Vagina (tissue), 2 donors: ENCODE results near the gene ZNF76. TPM values are rescaled to one million over a fixed set of nuclear protein-coding genes. Genes with fewer than 3 reads are reported as not detected.

Experiments used
- DNase-seq, 2 donors: peaks; one replicate each; pipeline ENCODE4 v3.0.0-alpha.2; 2017; ENCODE audit errors: extremely low spot score in 2 of 2
- H3K27ac ChIP-seq: fragments of 200-600 bp; sonication (generic); one replicate; pipeline ENCODE4 v1.5.1; 2019
- H3K27me3 ChIP-seq: fragments of 200-600 bp; sonication (generic); one replicate; pipeline ENCODE4 v1.5.1; 2019
- H3K36me3 ChIP-seq, 2 donors: fragments of 200-600 bp; sonication (generic); one replicate each; pipeline ENCODE4 v1.5.1; 2017 to 2019
- H3K4me1 ChIP-seq: fragments of 200-600 bp; sonication (generic); one replicate; pipeline ENCODE4 v1.5.1; 2019
- H3K4me3 ChIP-seq, 2 donors: fragments of 200-600 bp; sonication (generic); 1 replicate in 1 of 2; 2 replicates in 1 of 2; pipeline ENCODE4 v1.5.1; 2016 to 2019
- H3K9me3 ChIP-seq: fragments of 200-600 bp; sonication (generic); one replicate; pipeline ENCODE4 v1.5.1; 2019
- CTCF ChIP-seq, 3 experiments: fragments of 450-650 bp in 2 of 3; fragments of 200-600 bp in 1 of 3; sonication (generic) in 1 of 3; IDR thresholded peaks; one replicate each; pipeline ENCODE4 v1.5.1; 2017 to 2019; ENCODE audit warnings: antibody characterized with exemption in 3 of 3, mild to moderate bottlenecking in 2 of 3, moderate library complexity in 2 of 3
- POLR2A ChIP-seq, 2 donors: fragments of 450-650 bp; IDR thresholded peaks; one replicate each; pipeline ENCODE4 v1.6.1; 2017; ENCODE audit warnings: antibody characterized with exemption in 2 of 2, mild to moderate bottlenecking in 2 of 2, moderate library complexity in 2 of 2
- POLR2AphosphoS5 ChIP-seq, 2 donors: sonication (generic); formaldehyde crosslinking; IDR thresholded peaks; one replicate each; pipeline ENCODE4 v1.9.0; 2017; ENCODE audit warnings: antibody characterized with exemption in 2 of 2, mild to moderate bottlenecking in 2 of 2, low read depth in 1 of 2; ENCODE audit not compliant: insufficient read depth in 1 of 2
- intact Hi-C: fragments of 100-400 bp; cut with DNase I; formaldehyde crosslinking; loops from one replicate; pipeline ENCODE4 v1.15.1; 2023
- total RNA-seq: library from RNA; depleted of rRNA; stranded (reverse); fragments of >200 nt; gene quantifications from one replicate; pipeline ENCODE4 v1.2.3, GENCODE V29; 2016

Gene ZNF76
- total RNA-seq, 1 donor from 2014 or later = 39.0 TPM

GRCh38 chr6:35341557-35341956, 82.0 kb downstream of the ZNF76 start:
- Histone ChIP-seq H3K36me3 (peaks cover 0 to 7% of the 10 kb centered on the region in 2 donors), H3K27me3 (no peaks in the 10 kb centered on the region), H3K27ac (peak overlapping the region; percentile 29), H3K9me3 (no peaks in the 10 kb centered on the region), H3K4me3 (no peak overlapping the region), H3K4me1 (peaks cover 27% of the 10 kb centered on the region)
- intact Hi-C loops = loop anchor here (5.0 kb wide), 2 partner anchors 76 to 111 kb away; partner anchors contain the start of gene FANCE
- no peak for TF ChIP-seq POLR2AphosphoS5 (IDR thresholded peaks at IDR 0.05; ENCODE audit: insufficient read depth in 1 of 2, low read depth in 1 of 2)
- no peak for TF ChIP-seq POLR2A (IDR thresholded peaks at IDR 0.05)
- TF ChIP-seq CTCF (IDR thresholded peaks at IDR 0.05) = no peak
- peak in 1 of 2 donors; percentile 81 for DNase-seq

GRCh38 chr6:35342258-35343091, 82.9 kb downstream of the ZNF76 start, which contains the start of gene PPARD:
Gene PPARD, plus strand, starts transcription at chr6:35342558. Its CDS starts 68,530 bp downstream, at chr6:35411088.
- TF ChIP-seq POLR2AphosphoS5 (IDR thresholded peaks at IDR 0.05; ENCODE audit: insufficient read depth in 1 of 2, low read depth in 1 of 2) = peak; percentile 83
- peak; percentile 46 to 74 for TF ChIP-seq POLR2A (IDR thresholded peaks at IDR 0.05)
- peak; percentile 97 to 99 (median 99) for TF ChIP-seq CTCF (IDR thresholded peaks at IDR 0.05)
- Histone ChIP-seq H3K36me3 (peaks cover 0 to 9% of the 10 kb centered on the region in 2 donors), H3K4me3 (peak within 1 kb of the TSS; percentile 62 to 86), H3K27me3 (no peaks in the 10 kb centered on the region), H3K9me3 (no peaks in the 10 kb centered on the region), H3K4me1 (peaks cover 27% of the 10 kb centered on the region), H3K27ac (peak within 1 kb of the TSS; percentile 88)
- intact Hi-C loops = loop anchor here (5.0 kb wide), 2 partner anchors 75 to 110 kb away; partner anchors contain the start of gene FANCE
- peak; percentile 98 for DNase-seq

GRCh38 chr6:35343092-35343834, 83.7 kb downstream of the ZNF76 start:
- intact Hi-C loops = loop anchor here (5.0 kb wide), 2 partner anchors 74 to 109 kb away; partner anchors contain the start of gene FANCE
- Histone ChIP-seq H3K4me1 (peaks cover 27% of the 10 kb centered on the region), H3K36me3 (peaks cover 0 to 9% of the 10 kb centered on the region in 2 donors), H3K27me3 (no peaks in the 10 kb centered on the region), H3K27ac (peak overlapping the region; percentile 88), H3K9me3 (no peaks in the 10 kb centered on the region), H3K4me3 (peak overlapping the region; percentile 62 to 86)
- TF ChIP-seq CTCF (IDR thresholded peaks at IDR 0.05) = no peak
- TF ChIP-seq POLR2AphosphoS5 (IDR thresholded peaks at IDR 0.05; ENCODE audit: insufficient read depth in 1 of 2, low read depth in 1 of 2) = no peak
- no peak for TF ChIP-seq POLR2A (IDR thresholded peaks at IDR 0.05)
- DNase-seq = peak in 1 of 2 donors; percentile 88

GRCh38 chr6:35343835-35344550, 84.5 kb downstream of the ZNF76 start:
- intact Hi-C loops = loop anchor here (5.0 kb wide), 2 partner anchors 73 to 108 kb away; partner anchors contain the start of gene FANCE
- H3K4me1 ChIP-seq = peaks cover 27% of the 10 kb centered on the region
- H3K4me3 ChIP-seq = peak overlapping the region; percentile 62 to 86
- no peaks in the 10 kb centered on the region for H3K9me3 ChIP-seq
- peak overlapping the region; percentile 88 for H3K27ac ChIP-seq
- DNase-seq = no peak
- H3K36me3 ChIP-seq = peaks cover 0 to 9% of the 10 kb centered on the region in 2 donors
- TF ChIP-seq POLR2AphosphoS5 (IDR thresholded peaks at IDR 0.05; ENCODE audit: insufficient read depth in 1 of 2, low read depth in 1 of 2) (no peak), CTCF (IDR thresholded peaks at IDR 0.05) (no peak), POLR2A (IDR thresholded peaks at IDR 0.05) (no peak)
- H3K27me3 ChIP-seq = no peaks in the 10 kb centered on the region

Other genes with a start within 250 kb of the ZNF76 start
- gene TCP11, start 118.4 kb upstream of the ZNF76 start, total RNA-seq = not detected
- gene SCUBE3, start 45.8 kb upstream of the ZNF76 start, total RNA-seq = 0.49 TPM
- 23.1 TPM for gene DEF6, start 38.1 kb downstream of the ZNF76 start, total RNA-seq
- gene PPARD, start 82.8 kb downstream of the ZNF76 start, total RNA-seq = 21.9 TPM
- gene FANCE, start 192.6 kb downstream of the ZNF76 start, total RNA-seq = 10.1 TPM
- gene RPL10A, start 208.7 kb downstream of the ZNF76 start, total RNA-seq = 2,013 TPM
- gene TEAD3, start 237.3 kb downstream of the ZNF76 start, total RNA-seq = 29.0 TPM